Tibial nerve (tissue), 4 donors: ENCODE results near the gene IKZF1. TPM values are rescaled to one million over a fixed set of nuclear protein-coding genes. Genes with fewer than 3 reads are reported as not detected.

ENCODE experiments used
- DNase-seq, 2 donors: peaks; one replicate each; pipeline ENCODE4 v3.0.0-alpha.2; 2019; ENCODE audit warnings: low spot score in 2 of 2
- H3K27ac ChIP-seq, 4 donors: fragments of 200-600 bp; sonication (generic) in 3 of 4; one replicate each; pipeline ENCODE4 v1.5.1; 2017 to 2019; ENCODE audit warnings: mild to moderate bottlenecking in 1 of 4
- H3K27me3 ChIP-seq, 2 donors: fragments of 200-600 bp; sonication (generic) in 1 of 2; one replicate each; pipeline versions ENCODE4 v1.5.1 to v1.6.0; 2017 to 2019
- H3K36me3 ChIP-seq, 3 donors: fragments of 200-600 bp; sonication (generic); one replicate each; pipeline ENCODE4 v1.5.1; 2018 to 2019
- H3K4me1 ChIP-seq, 4 donors: fragments of 200-600 bp; sonication (generic) in 3 of 4; one replicate each; pipeline ENCODE4 v1.5.1; 2017 to 2019
- H3K4me3 ChIP-seq, 4 donors: fragments of 200-600 bp; sonication (generic) in 3 of 4; one replicate each; pipeline ENCODE4 v1.5.1; 2017 to 2019; ENCODE audit warnings: mild to moderate bottlenecking in 1 of 4, moderate library complexity in 1 of 4
- H3K9me3 ChIP-seq, 4 donors: fragments of 200-600 bp; sonication (generic) in 3 of 4; one replicate each; pipeline ENCODE4 v1.5.1; 2017 to 2019
- EP300 ChIP-seq, 2 donors: sonication (generic); formaldehyde crosslinking; IDR thresholded peaks; one replicate each; pipeline ENCODE4 v1.6.1; 2017; ENCODE audit warnings: antibody characterized with exemption in 2 of 2, mild to moderate bottlenecking in 1 of 2
- POLR2A ChIP-seq, 2 donors: fragments of 450-650 bp; IDR thresholded peaks; one replicate each; pipeline ENCODE4 v1.6.1; 2017; ENCODE audit warnings: antibody characterized with exemption in 2 of 2, mild to moderate bottlenecking in 2 of 2, moderate library complexity in 2 of 2
- WGBS, 2 donors: methylation state at CpG; one replicate each; pipeline ENCODE4 v1.1.5; 2018; 5-methylcytosine and 5-hydroxymethylcytosine counted together
- total RNA-seq, 4 donors: library from RNA; depleted of rRNA; stranded (reverse); fragments of >200 nt; gene quantifications; one replicate each; pipeline ENCODE4 v1.1.0, GENCODE V29; 2016
- TF ChIP-seq, protein P1 (sequence below), 5 experiments: fragments of 200-600 bp in 3 of 5; fragments of 450-650 bp in 2 of 5; sonication (generic) in 3 of 5; IDR thresholded peaks; one replicate each; pipeline ENCODE4 v1.5.1; 2016 to 2019; ENCODE audit warnings: antibody characterized with exemption in 5 of 5, mild to moderate bottlenecking in 3 of 5, moderate library complexity in 2 of 5

Gene IKZF1
- total RNA-seq, 4 donors from 2014 or later: 9.6 to 32.1 (median 20.7) TPM

DNA sequence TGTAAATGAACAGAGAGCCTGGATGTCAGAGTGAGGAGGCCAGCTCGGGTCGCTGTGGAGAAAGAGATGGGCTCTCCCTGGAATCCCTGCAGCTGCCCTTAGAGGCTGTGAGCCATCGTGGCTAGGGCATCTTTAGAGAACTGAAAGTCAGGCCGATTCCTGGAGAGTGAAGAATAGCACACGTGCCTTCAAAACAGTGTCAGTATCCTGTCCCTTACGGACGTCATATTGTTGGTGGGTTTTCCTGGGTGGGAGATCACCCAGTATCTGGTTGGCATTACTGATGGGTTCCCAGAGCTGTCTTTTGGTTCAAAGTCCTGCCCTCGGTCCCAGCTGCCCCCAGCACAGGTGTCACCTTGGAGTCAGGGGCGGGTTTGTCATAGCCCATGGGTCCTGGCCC lies 25.3 kb downstream of the IKZF1 start:
- Histone ChIP-seq H3K4me1 (peaks cover 0 to 13% (median 0%) of the 10 kb centered on the region in 4 donors), H3K9me3 (no peaks in the 10 kb centered on the region), H3K36me3 (no peaks in the 10 kb centered on the region), H3K27me3 (no peaks in the 10 kb centered on the region), H3K4me3 (no peak overlapping the region), H3K27ac (peak overlapping the region in 1 of 4 donors; percentile 54)
- DNase-seq: no peak
- TF ChIP-seq, protein P1, sequence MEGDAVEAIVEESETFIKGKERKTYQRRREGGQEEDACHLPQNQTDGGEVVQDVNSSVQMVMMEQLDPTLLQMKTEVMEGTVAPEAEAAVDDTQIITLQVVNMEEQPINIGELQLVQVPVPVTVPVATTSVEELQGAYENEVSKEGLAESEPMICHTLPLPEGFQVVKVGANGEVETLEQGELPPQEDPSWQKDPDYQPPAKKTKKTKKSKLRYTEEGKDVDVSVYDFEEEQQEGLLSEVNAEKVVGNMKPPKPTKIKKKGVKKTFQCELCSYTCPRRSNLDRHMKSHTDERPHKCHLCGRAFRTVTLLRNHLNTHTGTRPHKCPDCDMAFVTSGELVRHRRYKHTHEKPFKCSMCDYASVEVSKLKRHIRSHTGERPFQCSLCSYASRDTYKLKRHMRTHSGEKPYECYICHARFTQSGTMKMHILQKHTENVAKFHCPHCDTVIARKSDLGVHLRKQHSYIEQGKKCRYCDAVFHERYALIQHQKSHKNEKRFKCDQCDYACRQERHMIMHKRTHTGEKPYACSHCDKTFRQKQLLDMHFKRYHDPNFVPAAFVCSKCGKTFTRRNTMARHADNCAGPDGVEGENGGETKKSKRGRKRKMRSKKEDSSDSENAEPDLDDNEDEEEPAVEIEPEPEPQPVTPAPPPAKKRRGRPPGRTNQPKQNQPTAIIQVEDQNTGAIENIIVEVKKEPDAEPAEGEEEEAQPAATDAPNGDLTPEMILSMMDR (IDR thresholded peaks at IDR 0.05): no peak
- no peak for TF ChIP-seq POLR2A (IDR thresholded peaks at IDR 0.05)
- 66 to 77% methylated on average over 9 of the region's 9 CpGs for WGBS, 2 donors

DNA sequence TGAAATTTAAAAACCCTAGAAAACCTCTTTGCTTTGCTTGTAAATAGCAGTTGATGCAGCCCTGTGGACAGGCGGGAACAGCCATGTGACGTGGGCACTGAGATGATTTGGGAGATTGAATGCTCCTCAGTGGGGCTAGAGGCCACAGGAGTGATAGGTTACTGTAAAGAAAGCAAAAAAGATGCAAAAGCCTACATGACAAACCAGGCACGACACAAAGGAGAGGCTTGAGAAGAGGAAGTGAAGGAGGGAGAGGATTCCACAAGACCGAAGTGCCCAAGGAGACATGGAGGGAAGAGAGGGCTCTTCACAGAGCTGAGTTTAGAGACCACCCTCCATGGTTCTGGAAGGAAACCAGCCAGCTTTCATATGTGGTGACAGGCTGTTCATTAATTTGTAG lies 25.7 kb downstream of the IKZF1 start:
- no peak overlapping the region for H3K4me3 ChIP-seq
- H3K27me3 ChIP-seq: no peaks in the 10 kb centered on the region
- DNase-seq: no peak
- H3K36me3 ChIP-seq: no peaks in the 10 kb centered on the region
- H3K27ac ChIP-seq: peak overlapping the region in 1 of 4 donors; percentile 54
- peaks cover 0 to 13% (median 0%) of the 10 kb centered on the region in 4 donors for H3K4me1 ChIP-seq
- H3K9me3 ChIP-seq: no peaks in the 10 kb centered on the region
- WGBS, 2 donors: 64 to 82% methylated on average over 4 of the region's 4 CpGs
- TF ChIP-seq, protein P1 (IDR thresholded peaks at IDR 0.05): no peak
- no peak for TF ChIP-seq EP300 (IDR thresholded peaks at IDR 0.05)
- TF ChIP-seq POLR2A (IDR thresholded peaks at IDR 0.05): no peak

DNA sequence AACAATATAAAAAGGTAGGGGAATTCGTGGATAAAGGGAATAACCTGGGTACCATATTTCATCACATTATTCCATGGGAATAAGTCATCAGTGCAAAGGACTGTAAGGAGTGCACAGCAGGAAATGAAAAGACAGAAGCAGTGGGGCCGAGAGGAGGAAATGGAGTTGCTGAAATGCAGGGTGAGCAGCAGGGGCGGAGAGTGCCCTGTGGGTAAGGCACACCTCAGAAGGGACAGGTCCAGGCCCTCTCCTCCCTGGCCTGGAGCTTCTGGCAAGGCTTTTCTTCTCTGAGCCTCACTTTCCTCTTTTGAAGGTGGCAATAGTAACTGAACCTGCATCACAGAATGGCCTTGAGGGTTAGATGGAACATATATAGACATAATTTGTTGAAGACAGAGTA lies 26.2 kb downstream of the IKZF1 start:
- H3K27me3 ChIP-seq: no peaks in the 10 kb centered on the region
- peak overlapping the region in 1 of 4 donors; percentile 54 for H3K27ac ChIP-seq
- TF ChIP-seq EP300 (IDR thresholded peaks at IDR 0.05) (no peak), POLR2A (IDR thresholded peaks at IDR 0.05) (no peak)
- TF ChIP-seq, protein P1 (IDR thresholded peaks at IDR 0.05): no peak
- H3K4me3 ChIP-seq: no peak overlapping the region
- WGBS, 2 donors: 52 to 60% methylated on average over 3 of the region's 3 CpGs
- no peak for DNase-seq
- H3K36me3 ChIP-seq: no peaks in the 10 kb centered on the region
- peaks cover 0 to 13% (median 0%) of the 10 kb centered on the region in 4 donors for H3K4me1 ChIP-seq
- H3K9me3 ChIP-seq: no peaks in the 10 kb centered on the region

DNA sequence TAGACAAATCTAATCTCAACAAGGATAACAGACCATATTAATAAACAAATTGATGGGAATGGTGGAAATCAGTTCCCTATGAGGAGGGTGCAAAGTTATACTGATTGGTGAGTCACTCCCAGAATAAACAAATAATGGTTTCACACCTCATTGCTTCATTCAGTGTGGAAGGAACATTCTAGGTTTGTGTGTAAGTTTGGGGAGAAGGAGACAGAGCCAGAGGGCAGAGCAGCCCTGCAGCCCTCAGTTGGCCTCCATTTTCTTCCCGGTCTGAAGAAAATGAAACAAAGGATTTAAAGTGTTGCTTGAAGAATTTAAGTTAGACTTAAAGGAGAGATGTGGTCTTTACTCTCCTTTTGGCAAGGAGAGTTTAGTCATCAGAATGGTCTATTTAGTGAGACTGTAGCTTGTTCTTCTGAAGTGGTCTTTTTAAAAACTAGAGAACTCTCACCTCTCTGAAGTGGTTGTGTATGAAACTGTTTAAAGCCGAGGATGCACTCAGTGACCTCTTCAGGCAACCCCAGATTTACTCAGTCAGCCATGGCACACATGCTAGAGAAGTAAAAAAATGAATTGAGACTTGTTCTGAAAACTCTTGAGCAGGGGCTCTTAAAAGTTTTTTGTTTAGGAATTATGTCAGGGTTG lies 27.2 kb downstream of the IKZF1 start:
- Histone ChIP-seq H3K4me3 (no peak overlapping the region), H3K27me3 (no peaks in the 10 kb centered on the region), H3K36me3 (no peaks in the 10 kb centered on the region), H3K27ac (peak overlapping the region in 1 of 4 donors; percentile 46), H3K4me1 (peaks cover 0 to 13% (median 0%) of the 10 kb centered on the region in 4 donors), H3K9me3 (no peaks in the 10 kb centered on the region)
- TF ChIP-seq EP300 (IDR thresholded peaks at IDR 0.05) (no peak), POLR2A (IDR thresholded peaks at IDR 0.05) (no peak)
- TF ChIP-seq, protein P1 (IDR thresholded peaks at IDR 0.05): no peak
- no peak for DNase-seq
- 28 to 37% methylated on average over 2 of the region's 2 CpGs for WGBS, 2 donors

DNA sequence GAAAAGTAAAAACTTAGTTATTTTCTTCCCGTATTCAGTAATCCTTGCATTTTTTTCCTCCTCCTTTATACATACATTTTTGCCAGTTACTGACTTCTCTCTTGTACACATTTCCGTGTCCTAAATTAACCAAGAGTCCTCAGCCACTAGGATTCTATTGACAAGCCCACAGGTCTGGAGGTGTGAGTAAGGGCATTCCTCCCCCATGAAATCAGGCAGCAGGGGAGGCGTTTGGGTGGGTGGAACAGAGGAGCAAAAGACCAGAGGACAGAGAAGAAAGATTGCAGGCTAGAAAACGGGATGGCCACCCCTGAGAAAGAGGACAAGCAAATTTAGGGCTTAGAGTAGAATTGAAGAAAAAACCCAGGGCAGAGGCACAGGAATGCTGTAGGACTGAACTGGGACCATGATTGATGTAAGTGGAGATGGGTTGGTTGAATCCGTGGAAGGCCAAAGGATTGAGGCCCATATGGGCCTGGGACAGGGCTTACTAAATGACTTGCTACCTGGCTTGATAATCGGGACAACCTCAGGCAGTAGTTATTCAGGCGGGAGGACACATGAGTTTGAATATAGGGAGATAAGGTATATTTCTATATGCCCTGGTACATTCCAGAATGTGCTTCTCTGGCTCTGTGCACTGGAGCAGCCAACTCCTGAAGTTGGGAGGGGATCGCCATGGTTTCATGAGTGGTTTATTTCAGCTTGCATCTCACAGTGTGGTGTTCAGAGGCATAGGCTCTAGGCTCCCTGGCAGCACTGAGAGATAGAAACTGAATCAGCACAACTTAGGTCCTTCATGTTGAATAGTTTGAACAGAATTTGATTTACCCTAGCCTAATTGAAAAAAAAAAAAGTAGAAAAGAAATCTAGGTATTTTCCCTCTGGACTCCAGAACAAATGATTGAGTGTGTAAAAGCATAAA lies 28.0 kb downstream of the IKZF1 start:
- no peaks in the 10 kb centered on the region for H3K27me3 ChIP-seq
- 63 to 68% methylated on average over 8 of the region's 8 CpGs for WGBS, 2 donors
- H3K4me3 ChIP-seq: no peak overlapping the region
- peak overlapping the region in 1 of 4 donors; percentile 24 for H3K27ac ChIP-seq
- no peaks in the 10 kb centered on the region for H3K36me3 ChIP-seq
- TF ChIP-seq POLR2A (IDR thresholded peaks at IDR 0.05) (no peak), EP300 (IDR thresholded peaks at IDR 0.05) (no peak)
- TF ChIP-seq, protein P1 (IDR thresholded peaks at IDR 0.05): no peak
- no peak for DNase-seq
- no peaks in the 10 kb centered on the region for H3K9me3 ChIP-seq
- H3K4me1 ChIP-seq: peaks cover 0 to 16% (median 0%) of the 10 kb centered on the region in 4 donors
